Measurements from ENCODE around the gene FBXO7.

FBXO7 gene

DNA sequence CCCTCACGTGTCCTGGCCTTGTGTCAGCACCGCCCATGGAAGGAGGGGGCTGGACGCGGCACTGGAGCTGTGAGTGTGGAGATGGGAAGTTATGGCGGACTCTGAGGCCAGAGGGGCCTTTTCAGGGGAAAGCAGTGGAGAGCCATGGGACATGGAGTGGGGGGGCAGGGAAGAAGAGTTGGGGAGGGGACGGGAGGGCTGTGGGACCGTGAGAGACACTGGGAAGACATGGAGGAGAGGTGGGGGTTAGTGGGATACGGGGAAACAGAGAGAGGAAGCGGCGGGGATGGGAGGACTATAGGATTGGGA lies 58.2 kb downstream of the FBXO7 start:
- DNase-seq, result no peak

DNA sequence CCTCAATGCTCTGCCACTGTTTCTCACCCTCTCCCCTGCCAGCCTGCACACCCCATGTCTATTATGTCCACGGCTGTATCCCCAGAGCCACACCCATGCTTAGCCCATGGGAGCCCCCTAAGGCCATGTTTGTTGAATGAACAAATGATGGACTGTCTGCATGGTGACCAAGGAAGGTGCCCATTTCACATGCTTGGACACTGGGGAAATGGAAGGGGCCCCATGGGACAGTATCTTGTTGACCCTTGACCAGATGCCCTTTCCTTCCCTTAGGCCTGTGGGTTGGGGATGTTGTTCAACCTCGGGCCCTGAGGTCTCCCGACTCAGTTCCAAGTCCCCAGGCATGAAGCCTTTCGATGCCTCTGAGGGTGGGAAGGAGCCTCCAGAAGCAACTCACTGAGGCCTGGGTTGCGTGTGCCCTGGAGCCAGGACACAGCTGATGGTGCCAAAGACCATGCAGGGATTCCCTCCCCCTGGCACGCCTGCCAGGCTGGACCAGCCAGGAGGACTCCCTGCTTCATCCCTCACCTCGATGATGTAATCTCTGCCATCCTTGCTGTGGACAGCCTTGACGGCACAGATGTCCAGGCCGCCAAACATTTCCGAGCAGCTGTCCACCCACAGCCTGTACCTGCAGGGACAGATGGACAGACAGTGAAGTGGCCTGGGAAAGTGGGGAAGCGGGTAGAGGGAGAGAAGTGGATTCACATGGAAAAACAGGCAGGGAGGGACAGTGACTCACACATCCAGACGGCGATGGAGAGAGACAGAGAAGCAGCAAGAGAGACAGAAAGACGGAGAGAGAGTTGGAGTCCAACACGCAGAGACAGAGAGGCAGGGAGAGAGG lies 58.9 kb downstream of the FBXO7 start:
- no peak for DNase-seq

DNA sequence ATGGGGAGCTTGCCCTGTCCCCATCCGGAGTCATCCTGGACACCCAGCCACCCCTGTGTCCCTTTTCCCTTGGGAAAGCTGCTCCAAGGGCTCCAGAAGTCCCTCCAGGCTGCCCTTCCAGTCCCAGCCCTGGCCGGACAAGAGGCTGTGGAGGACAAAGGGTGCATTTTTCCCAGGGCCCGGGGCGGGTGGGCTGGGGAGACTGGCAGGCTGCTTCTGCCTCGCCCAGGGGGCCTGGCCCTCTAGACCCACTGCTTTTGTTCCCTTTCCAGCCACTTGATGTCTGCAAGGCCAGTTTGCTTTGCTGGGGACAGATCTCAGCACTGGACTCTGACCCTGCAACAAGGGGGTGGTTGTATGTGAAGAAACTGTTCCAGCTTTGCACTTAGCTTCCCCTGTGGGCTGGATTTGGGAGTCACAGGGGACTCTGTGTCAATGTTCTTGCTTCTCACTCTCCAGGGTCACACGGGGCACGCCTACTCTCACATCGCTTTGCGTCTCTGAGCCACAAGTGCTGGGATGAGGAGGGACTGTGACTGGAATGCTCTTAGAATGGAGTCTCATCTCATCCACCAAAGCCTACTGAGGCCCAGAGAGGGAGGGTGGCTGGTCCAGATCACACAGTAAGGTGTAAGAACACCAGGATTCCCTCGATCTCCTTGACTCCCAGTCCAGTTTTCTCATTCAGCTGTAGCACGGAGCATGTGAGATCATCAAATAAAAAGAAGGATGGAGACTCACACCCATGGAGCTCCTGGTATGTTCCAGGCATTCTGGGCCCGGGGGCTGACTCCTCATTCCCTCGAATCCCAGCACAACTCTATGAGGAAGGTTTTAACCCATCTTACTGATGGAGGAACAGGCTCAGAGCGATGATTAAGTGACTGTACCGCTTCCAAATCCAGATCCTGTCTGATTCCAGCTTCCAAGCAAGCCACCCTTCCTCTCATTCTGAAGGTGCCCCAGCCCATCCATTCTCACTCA lies 59.9 kb downstream of the FBXO7 start:
- DNase-seq, result no peak

DNA sequence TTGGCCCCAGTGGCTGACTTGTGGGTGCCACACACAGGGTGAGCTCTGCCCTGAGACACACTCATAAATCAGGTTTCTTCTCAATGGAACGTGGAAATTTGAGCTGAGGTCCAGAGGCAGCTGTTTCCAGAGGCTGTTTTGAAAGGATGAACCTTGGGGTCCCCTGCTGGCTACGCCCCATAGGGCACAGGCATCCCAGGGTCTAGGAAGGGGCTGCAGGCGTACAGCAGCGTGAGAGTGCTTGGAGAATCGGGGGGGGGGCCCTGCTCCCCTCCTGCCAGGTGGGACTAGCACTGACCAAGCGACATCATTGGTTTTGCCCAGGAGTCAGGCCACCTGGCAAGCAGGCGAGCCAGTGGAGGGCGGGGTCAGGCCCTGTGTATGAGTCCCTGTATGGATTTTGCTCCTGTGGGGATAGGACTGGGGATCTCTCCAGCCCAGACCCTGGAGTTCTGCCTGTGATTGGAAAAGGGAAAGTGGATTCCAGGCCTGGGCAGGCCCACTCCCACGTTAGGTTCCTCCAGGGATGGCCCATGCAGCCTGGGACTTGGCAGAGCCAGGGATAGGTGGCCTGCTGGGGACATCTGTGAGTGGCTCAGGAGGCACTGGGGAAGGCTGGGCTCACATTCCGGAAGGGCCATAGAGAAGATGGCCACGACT lies 61.0 kb downstream of the FBXO7 start:
- no peak for DNase-seq

DNA sequence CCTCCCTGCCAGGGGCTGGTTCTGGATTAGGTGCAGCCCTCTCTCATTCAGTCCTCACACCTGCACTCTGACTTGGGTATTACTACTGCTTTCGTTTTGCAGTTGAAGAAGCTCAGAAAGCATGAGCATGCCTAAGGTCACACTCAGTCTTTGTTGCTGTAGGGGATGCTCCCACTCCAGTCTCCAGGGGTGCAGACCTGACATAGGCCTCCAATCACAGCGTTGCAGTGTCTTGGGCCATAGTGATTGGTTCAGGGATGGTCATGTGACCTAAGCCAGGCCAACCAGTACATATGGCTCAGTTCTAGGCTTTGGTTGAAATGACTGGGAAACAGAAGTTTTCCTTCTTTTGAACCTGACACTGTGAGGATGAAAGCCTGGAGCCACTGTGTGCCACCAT lies 61.7 kb downstream of the FBXO7 start:
- no peak for DNase-seq

DNA sequence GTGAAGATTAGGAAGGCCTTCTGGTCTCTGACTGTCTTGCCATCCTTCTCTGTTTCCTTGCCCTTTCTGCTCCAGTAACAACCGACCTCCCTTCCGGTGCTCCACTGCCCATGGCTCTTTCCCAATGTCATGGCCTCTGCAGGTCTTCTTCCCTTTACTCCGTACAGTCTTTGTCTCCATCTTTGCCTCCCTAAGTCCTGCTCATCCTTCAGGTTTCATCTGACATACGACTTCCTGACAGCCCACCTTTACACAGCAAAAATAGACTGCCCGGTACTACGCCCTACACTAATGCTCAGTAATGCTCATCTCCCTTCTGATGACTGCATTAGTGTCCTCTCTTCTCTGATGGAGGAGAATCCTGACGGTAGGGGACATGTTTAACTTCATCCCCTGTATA lies 63.9 kb downstream of the FBXO7 start:
- no peak for DNase-seq

DNA sequence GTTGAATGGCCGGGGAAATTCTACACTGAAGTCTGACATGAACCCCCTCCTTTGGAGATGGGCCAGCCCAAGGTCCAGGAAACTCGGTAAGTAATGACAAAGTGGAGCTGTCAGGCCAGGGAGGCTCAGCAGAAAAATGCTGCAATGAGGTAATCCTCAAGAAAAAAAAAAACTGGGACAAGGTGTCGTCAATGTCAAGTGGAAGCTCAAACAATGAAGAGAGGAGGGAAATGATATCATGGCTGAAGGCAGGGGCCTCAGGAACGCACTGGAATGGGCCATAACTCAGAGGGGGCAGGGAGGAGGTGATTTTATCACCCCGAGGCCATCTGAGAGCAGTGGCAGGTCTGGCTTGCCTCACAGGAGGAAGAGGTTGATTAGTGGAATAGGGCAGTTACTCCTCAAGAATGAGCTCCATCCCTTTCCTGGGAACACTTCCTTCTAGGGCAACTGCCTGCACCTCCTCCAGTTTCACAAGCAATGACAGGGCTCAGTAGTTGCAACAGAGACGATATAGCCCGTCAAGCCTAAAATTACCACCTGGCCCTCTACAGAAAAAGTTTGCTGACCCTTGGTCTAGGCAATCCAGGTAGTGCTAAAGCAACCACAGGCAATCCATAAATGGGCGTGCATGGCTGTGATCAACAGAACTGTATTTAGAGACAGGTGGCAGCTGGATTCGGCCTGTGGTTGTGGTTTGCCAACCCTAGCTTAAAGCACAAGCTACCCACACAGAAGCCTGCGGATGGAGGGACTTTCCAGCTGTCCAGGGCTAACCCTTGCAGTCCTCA lies 65.2 kb downstream of the FBXO7 start:
- DNase-seq, result no peak

DNA sequence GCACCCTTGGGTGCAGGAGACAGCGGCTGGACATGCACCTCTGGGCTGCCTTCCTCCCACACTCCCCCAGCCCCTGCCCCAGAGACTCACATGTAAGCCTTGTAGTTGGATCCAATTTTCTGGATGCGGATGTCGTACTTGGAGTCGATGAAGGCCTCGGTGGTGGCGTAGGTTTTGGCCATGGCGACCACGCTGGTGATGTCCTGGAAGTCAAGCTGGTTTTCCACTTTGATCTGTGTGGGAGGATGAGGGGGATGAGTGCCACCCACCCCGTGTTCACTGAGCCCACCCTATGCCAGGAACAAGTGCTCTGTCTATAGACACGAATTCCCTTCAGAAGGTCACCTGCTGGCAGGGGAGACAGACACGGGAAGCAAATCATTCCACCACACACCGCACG lies 66.9 kb downstream of the FBXO7 start:
- no peak for DNase-seq

DNA sequence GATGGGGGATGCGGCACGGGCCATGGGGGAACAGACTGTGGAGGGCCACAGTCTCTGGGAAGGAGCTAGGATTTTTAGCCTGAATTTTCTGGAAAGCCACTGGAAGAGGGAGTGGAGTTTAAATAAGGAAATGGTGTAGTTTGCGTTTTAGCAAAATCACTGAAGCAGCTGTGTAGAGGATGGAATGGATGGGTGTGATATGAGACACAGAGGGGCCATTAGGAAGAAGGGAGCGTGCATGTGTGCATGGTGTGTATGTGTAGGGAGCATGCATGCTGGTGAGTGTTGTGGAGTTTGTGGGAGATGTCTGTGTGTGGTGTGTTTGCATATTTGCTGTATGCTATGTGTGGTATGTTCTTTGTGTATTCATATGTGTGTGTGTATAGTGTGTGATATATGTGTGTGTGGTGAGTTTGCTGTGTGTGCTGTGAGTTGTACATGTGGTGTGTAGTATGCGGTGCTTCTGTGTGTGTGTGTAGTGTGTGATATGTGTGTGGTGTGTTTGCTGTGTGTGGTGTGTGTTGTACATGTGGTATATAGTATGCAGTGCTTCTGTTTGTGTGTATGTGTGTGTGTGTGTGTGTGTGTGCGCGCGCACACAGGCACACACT lies 67.6 kb downstream of the FBXO7 start:
- no peak for DNase-seq

DNA sequence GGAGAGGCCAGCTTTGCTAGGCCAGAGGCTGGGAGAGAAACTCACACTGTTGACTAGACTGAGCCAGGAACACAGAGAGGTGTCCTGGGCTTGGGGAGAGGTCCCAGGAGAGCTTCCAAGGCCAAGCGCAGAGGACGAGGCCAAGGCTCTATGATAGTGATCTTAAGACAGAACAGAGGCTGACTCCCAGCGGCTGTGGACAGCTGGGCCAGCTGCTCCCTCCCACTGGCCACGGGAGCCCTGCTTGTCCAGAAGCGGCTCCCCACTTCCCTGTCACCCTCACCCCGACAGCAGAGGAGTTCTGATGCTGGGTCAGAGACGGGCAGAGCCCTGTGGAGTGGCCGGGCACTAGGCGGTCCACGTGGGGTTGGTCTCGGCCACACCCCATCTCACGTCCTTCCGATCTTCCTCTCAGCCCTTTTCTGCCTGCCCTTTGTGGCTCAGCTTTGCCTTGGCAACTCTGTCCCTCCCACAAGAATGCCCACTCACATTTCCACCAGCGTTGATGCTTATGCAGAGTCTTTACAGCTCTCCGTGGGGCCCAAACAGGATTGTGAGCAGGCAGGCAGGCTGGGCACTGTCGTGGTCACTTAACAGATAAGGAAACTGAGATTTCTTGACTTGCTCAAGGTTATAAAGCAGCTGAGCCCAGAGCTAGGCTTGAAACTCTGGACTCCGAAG lies 68.2 kb downstream of the FBXO7 start:
- DNase-seq, result no peak

DNA sequence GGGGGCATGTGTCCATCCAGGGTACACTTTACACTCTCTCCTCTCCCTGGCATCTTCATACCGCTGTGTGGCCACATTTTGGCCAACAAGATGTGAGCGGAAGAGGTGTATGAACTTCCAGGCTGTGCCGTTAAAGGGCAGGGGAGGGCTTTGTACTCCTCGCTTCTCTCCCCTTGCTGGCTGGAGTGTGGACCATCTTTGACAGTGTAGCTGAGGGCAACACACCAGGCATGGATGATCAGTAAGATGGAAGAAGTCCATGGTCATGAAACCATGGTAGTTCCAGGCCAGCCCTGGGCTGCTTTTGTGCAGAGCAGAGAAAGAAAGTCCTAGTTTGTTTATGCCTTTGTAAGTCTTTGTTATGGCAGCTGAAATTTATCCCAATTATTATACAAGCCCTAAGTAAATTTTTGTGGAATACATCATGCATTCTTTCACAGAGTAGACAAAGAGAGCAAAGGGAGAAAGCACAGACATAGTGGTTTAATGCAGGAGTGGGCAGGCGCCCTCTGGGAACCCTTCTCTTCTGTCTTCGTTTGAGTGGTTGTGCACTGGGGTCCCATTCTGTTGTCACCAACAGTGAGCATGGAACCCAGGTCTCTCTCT lies 70.4 kb downstream of the FBXO7 start:
- no peak for DNase-seq

DNA sequence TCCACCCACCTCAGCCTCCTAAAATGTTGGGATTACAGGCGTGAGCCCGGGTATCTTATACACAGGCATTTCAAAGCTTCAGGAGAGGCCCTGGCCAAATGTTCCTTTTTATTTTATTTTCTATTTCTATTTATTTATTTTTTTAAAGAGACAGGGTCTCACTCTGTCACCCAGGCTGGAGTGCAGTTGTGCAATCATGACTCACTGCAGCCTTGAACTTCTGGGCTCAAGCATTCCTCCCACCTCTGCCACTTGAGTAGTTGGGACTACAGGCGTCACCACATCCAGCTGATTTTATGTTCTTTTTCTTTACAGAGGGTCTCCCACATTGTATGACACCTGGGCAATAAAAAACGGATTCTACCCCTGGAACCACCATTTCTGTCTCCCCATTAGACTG lies 71.2 kb downstream of the FBXO7 start:
- no peak for DNase-seq

DNA sequence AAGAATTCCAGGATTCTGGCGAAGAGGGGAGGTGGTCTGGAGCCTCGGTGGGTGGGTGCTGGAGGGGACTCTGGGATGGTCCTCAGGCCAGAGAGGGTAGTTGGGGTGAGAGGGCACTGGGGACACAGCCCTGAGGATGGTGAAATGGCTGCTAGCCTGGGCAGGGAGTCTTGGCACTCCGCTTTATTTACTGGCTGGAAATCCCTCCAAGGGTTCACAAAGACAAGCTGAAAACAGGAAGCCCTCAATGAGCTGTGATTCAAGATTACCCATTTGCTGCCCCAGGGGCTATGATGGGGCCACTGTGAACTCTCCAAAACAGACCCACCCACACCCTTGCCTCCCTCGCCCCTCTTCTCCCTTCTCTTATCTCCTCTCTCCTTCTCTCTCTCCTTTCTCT lies 71.9 kb downstream of the FBXO7 start:
- no peak for DNase-seq

DNA sequence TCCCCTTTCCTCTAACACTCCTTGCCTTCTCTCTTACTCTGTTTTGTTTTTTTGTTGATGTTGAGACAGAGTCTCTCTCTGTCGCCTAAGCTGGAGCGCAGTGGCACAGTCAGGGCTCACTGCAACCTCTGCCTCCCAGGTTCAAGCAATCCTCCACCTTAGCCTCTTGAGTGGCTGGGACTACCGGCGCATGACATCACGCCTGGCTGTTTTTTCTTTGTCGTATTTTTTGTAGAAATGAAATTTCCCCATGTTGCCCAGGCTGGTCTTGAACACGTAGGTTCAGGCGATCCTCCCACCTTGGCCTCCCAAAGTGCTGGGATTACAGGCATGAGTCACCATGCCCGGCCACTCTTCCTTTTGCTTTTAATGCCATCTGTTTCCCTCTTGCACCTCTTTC lies 72.3 kb downstream of the FBXO7 start:
- no peak for DNase-seq

DNA sequence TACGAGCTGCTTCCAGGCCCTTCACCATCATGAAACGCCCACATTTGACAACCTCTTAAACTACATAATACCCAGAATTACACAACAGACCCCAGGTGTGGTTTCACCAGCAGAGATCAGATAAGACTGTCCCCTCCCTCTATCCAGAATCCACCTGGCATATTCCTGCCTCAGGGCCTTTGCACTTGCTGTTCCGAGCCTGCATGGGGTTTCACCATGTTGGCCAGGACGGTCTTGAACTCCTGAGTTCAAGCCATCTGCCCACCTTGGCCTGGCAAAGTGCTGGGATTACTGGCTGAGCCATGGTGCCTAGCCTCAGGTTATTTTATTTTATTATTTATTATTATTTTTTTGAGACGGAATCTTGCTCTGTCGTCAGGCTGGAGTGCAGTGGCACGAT lies 73.4 kb downstream of the FBXO7 start:
- no peak for DNase-seq
